ENCODE measurements around the gene ASPG.

ASPG gene

DNA sequence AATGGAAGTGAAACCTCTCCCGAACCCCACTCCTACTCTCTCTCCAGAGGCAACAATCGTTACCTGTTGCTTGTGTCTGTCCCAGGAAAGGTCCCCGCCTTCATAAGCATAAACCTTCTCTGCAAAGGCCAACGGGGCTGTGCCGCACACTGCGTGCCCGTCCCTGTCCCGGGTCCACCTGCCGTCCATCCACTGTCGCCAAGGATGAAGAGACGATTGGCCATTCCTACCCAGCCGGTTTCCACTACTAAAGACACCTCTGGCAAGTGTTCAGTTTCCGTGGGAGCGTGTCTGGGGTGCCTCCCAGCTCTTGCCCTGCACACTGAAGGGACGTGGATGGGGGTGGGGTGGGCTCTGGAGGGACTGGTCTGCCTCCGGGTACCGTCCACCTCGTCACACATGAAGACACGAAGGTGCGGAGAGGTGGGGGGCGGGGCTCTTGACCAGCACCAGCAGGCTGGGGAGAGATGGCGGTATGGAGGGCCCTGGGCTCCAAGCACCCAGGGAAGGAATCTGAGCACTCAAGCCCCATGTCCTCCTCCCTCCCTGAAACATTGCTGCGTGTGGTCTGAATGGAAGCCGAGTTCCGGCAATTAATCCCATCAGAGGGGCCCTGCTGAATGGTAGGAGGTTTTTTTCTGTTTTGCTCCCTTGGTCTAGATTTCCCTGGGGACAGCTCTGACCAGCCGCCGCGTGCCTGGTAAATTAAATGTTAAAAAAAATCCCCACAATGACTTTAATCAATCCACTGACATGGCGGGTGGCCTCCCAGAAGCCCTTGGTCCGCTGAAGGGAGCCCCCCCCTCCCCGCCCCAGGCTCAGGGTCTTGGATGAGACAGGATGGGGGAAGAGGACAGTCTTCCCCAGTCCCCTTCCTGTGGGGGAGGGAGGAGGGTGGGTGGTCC, 48.8 kb downstream of the ASPG start:
- ChIA-PET CTCF (interaction anchor here (1.0 kb wide), 1 partner anchor 430 kb away, joined by 4 read pairs; no protein-coding TSS in a partner anchor), POLR2A (no interaction called here)
- TF ChIP-seq CTCF (IDR thresholded peaks at IDR 0.05; ENCODE audit: control extremely low read depth, extremely low read depth, low read depth, missing control alignments), result no peak
- no peak for DNase-seq (ENCODE audit: extremely low spot score)

DNA sequence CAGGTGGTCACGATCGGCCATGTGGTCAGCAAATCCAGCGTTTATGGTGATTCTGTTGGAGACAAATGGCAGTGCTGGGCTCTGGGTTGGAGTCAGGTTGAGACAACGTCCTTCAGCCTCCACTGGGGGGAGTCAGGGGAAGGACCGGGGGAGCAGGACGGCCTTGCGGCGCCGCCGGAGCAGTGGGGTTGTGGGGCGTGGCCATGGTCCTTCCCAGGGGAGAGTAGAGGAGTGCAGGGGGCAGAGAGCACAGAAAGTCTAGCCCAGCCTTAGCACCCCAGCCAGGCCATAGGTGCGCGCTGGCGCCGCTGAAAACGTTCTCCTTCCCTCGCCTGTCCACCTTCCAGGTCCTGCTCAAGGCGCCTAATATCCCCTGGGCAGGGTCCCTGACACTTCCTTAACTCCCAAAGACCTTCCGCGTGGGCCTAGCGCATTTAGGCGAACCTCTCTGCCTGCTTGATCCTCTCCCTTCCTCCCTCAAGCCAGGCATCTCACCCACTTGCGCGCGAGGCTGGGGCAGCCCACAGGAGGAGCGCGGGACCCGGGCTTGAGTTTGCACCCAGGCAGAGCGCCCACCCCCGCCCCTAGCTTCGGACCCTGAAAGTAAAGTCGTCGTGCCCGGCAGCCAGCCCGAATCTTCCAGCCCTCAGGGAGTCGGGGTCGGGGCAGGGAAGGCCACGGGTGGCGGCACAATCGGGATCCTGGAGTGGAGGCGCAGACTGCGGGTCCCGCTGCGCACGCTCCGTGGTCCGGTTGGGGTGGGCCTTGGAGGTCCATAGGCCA, 49.8 kb downstream of the ASPG start:
- DNase-seq (ENCODE audit: extremely low spot score), result no peak
- TF ChIP-seq CTCF (IDR thresholded peaks at IDR 0.05; ENCODE audit: control extremely low read depth, extremely low read depth, low read depth, missing control alignments), result no peak
- POLR2A ChIA-PET, result no interaction called here
- CTCF ChIA-PET, result interaction anchor here (1.0 kb wide), 1 partner anchor 429 kb away, joined by 4 read pairs; no protein-coding TSS in a partner anchor

GRCh38 chr14:104135904-104136471, 50.5 kb downstream of the ASPG start:
- CTCF ChIA-PET, result no interaction called here
- no peak for TF ChIP-seq CTCF (IDR thresholded peaks at IDR 0.05; ENCODE audit: control extremely low read depth, extremely low read depth, low read depth, missing control alignments)
- POLR2A ChIA-PET, result no interaction called here
- DNase-seq (ENCODE audit: extremely low spot score), result no peak

- CTCF ChIA-PET, result interaction anchor here (1.0 to 1.1 kb wide), 3 partner anchors 224 to 428 kb away, joined by 3 to 12 read pairs (median 4); no protein-coding TSS in a partner anchor
- DNase-seq (ENCODE audit: extremely low spot score), result no peak
- TF ChIP-seq CTCF (IDR thresholded peaks at IDR 0.05; ENCODE audit: control extremely low read depth, extremely low read depth, low read depth, missing control alignments), result no peak
- POLR2A ChIA-PET, result no interaction called here
Observed at GRCh38 chr14:104136472-104137296, 51.2 kb downstream of the ASPG start.

- TF ChIP-seq CTCF (IDR thresholded peaks at IDR 0.05; ENCODE audit: control extremely low read depth, extremely low read depth, low read depth, missing control alignments), result peak; percentile 86
- ChIA-PET POLR2A (no interaction called here), CTCF (interaction anchor here (0.7 to 1.1 kb wide), 5 partner anchors 9 to 427 kb away, joined by 3 to 12 read pairs (median 3); no protein-coding TSS in a partner anchor)
- peak; percentile 87 for DNase-seq (ENCODE audit: extremely low spot score)
Observed at GRCh38 chr14:104137297-104138097, 52.0 kb downstream of the ASPG start.
